Breast epithelium (tissue), 3 donors: ENCODE measurements around the gene ECSCR.

ENCODE experiments used
- CTCF ChIP-seq, 3 donors: fragments of 450-650 bp; IDR thresholded peaks; one replicate each; pipeline ENCODE4 v1.5.1; 2016 to 2017; ENCODE audit warnings: antibody characterized with exemption in 3 of 3, mild to moderate bottlenecking in 3 of 3, moderate library complexity in 3 of 3
- POLR2AphosphoS5 ChIP-seq, 3 donors: sonication (generic); formaldehyde crosslinking; IDR thresholded peaks; one replicate each; pipeline ENCODE4 v1.6.1; 2017; ENCODE audit warnings: antibody characterized with exemption in 3 of 3

GRCh38 chr5:139410993-139411828, 51.3 kb downstream of the ECSCR start:
- TF ChIP-seq CTCF (IDR thresholded peaks at IDR 0.05) (no peak), POLR2AphosphoS5 (IDR thresholded peaks at IDR 0.05) (no peak)
